GM18508 (cell line): ENCODE results near the gene LONP2.
"Not testable (repeated sequence)": the region's sequence is repeated elsewhere in the genome, so short reads cannot be mapped to it uniquely, and the experiment has no call there.

Source experiments
- ATAC-seq: cut with Tn5 transposase; IDR thresholded peaks from one replicate; pipeline ENCODE4 v1.9.1; 2021; ENCODE audit warnings: moderate number of reproducible peaks; ENCODE audit not compliant: insufficient read depth, unreplicated experiment

Gene LONP2

DNA sequence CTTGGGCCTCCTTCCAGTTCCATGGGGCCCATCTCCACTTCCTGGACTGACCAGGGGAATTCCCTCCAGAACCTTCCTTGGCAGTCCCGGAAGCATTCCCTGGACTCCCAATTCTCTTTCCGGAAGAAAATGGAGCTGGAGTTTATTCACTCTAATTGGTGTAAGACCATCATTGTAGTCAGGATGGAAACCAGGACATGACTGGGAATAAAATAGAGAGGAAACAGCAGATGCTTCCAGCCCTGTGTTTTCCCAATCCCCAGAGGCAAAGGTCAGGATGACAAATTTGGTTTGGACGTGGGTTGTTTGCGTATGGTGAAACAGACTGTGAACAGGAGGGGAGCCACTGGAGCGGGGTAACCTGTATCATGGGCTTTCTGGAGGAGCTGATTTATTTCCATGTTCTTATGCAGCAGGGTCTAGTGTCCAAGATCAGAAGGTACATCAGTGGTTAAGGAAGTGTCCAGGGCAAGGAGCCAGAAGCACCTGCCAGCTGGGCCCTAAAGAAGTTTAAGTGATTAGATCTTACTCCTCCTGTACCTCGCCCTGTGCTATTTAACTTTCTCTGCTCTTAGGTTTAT lies 8.5 kb upstream of the LONP2 start:
- ATAC-seq, result no peak

DNA sequence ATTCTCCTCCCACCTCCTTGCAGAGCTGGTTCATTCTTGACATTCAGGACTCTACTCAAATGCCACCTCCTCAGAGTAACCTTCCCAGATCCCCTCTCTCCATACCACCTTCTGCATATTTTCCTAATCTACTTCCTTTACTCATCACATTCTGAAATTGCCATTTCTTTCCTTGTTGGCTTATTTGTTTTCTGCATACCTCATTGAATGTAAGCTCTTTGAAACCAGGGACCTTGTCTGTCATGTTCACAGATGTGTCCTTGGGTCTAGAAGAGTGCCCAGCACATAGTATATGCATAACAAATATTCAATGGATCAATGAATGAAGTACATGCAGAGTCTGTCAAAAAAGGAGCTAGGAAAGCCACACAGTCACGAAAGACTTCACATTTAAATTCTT lies 7.8 kb upstream of the LONP2 start:
- no peak for ATAC-seq

DNA sequence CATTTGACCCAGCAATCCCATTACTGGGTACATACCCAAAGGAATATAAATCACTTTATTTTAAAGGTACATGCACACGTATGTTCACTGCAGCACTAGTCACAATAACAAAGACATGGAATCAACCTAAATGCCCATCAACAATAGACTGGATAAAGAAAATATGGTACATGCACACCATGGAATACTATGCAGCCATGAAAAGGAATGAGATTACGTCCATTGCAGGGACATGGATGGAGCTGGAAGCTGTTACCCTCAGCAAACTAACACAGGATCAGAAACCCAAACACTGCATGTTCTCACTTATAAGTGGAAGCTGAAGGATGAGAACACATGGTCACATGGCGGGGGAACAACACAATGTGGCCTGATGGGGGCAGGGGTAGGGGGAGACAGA lies 4.0 kb upstream of the LONP2 start:
- ATAC-seq, result not testable (repeated sequence)

DNA sequence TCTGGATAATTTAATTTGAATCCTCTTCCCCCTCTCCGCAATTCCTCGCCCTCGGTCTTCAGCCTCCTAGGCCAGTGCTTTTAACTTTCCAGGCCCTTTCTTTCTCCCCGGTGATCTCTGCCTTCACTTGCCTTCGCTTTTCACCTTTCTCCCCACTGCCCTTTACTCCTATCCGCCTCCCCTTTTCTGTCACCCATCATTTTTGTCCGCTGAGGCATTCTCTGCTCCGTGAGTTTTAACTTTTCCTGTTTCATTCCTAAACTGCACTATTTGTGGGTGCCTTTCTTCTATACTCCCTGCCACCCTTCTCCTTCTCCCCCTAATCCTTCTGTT lies 729 bp downstream of the LONP2 start:
- no peak for ATAC-seq

DNA sequence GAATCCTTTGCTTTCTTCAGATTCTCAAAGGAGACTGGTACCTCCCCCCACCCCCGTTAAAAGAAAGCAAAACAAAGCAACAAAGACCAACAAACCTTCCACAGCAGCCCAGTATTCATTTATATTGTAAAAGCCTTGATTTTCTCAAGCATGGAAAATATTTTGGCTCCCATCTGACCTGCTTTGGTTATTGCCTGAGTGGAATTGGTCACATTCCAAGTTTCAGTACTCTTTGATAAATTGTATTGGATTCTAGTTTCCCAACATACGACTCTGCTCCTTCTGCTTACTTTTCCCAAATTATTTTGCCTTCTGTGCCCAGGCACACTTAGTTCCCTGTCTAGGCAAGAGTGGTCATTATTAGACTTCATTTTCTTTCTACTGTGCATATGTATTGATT lies 2.0 kb downstream of the LONP2 start:
- ATAC-seq, result no peak

DNA sequence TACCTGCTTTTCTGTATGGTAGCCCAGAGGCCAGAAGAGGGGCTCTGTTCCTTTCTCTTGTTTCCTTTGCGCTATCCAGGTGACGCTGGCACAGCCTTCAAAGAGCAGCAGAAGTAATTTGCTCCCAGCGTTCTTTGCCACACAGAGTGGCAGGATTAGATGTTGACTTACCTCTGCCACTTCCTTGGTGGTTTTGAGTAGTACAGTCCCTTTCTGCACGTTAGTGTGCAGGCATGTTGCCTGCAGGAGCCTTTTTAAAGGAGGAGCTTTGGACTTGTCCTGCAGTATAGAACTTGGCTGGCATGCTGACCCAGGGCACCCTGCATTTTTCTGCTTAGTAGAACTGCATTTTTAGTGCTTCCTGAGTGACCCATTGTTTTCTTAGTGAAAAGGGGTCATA lies 3.2 kb downstream of the LONP2 start, which contains the start of gene ABCC11:
TSS of gene ABCC11 (minus strand) at position 229 of the 400 bp plus-strand sequence. CDS start 15,618 bp downstream, outside the sequence.
- no peak for ATAC-seq

DNA sequence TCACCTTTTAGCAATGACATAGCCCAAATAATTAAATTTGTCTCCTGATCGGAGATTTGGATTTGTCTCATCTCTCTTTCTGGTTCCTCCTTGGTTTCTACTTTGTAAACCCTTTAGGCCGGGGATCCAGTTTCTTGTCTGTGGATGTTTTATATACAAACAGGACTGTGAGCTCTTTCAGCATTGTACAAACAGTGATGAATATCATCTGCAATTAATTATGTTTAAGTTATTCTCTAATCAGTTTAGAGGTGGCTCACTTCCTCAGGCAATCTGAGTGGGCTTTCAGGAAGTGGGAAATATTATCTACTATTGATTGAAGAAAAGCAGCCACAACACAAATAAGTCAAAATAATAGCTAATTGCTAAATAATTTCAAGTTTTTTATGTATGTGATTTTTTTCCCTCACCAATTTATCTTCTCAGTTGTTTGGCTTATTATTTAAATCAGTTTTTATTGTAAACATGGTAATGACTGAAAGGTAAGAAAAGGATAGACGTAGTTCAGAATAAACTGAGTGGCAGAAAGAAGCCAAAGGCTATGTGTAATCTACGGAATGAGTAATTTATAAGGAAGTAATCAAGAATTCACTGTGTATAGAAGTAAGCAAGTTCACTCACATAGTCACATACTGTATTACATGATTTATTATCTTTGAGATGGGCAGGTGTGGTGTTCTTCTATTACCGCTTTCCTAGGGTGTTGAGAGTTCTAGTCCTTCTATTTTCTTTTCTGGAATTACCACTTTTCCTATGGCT lies 6.6 kb downstream of the LONP2 start:
- ATAC-seq, result no peak

DNA sequence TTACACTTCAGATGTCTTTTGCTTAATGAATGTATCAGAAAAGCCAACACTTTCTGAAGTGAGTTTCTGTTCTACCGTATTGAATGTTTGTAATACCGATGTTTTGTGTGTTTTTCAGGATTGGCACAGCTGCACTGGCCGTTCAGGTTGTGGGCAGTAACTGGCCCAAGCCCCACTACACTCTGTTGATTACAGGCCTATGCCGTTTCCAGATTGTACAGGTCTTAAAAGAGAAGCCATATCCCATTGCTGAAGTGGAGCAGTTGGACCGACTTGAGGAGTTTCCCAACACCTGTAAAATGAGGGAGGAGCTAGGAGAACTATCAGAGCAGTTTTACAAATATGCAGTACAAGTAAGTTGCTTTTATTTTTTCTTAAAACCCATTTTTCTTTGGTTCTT lies 7.9 kb downstream of the LONP2 start:
- ATAC-seq, result no peak

DNA sequence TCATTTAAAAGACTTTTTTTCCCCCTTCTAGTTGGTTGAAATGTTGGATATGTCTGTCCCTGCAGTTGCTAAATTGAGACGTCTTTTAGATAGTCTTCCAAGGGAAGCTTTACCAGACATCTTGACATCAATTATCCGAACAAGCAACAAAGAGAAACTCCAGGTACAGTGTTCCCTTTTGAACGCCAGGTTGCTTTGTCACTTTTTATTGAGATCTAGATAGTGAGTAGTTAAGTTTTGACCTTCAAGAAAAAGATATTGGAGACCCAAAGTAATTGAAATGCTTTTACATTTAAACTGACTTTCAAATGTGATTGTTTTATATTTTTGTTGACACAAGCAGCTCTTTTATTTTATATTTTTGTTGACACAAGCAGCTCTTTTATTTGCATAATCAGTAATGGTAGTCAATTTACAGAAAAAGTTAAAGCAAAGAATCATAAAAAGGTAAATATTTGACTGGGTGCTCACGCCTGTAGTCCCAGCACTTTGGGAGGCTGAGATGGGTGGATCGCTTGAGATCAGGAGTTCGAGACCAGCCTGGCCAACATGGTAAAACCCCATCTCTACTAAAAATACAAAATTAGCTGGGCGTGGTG lies 12.6 kb downstream of the LONP2 start:
- no peak for ATAC-seq

DNA sequence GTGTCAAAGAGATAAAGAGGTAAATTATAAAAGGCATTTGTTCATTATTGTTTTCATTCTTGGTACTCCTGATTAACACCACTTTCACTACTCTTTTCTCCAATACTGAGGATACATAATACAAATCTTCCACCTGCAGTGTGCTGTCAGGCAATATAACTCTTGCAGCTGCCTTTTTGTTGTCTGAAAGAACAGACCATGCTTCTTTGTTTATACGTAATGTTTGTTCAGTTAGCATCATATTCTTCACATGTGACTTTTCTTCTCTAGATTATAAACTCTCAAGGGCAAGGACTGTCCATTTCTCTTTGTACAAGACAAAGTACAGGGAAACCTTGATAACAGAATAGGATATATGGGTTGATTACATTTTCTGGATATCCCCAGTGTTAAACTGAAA lies 17.5 kb downstream of the LONP2 start:
- ATAC-seq, result no peak

DNA sequence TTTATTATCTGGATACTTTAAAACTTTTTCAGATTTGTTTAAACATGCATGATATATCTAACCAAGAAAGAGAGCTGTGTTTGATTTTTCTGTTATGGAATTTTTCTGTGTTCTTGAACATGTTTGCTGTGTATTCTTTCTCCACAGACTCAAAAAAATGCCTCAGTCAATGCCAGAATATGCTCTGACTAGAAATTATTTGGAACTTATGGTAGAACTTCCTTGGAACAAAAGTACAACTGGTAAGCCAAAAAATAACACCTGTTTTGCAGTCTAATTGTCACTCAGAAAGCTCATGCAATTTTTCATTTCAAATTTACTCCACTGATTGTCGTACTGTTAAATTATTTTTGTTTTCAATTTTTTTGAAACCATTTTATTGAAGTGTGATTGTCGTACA lies 18.5 kb downstream of the LONP2 start:
- ATAC-seq, result no peak

DNA sequence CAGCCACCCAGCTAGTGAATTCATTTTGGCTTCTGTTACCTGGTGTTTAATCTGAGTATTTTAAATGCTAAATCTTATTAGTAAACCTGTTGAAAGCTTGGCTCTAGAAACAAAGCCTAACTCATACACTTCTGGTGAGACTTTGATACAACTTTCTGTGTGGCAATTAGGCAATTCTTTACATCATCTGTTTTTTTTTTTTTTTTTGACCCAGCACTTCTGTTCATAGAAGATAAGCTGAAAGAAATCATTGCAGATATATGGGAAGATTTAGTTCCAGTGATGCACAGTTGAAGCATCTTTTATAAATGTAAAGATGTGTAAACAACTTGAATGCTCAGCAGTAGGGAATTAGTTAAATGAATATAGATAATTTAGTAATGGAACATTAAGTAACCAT lies 24.9 kb downstream of the LONP2 start:
- no peak for ATAC-seq

DNA sequence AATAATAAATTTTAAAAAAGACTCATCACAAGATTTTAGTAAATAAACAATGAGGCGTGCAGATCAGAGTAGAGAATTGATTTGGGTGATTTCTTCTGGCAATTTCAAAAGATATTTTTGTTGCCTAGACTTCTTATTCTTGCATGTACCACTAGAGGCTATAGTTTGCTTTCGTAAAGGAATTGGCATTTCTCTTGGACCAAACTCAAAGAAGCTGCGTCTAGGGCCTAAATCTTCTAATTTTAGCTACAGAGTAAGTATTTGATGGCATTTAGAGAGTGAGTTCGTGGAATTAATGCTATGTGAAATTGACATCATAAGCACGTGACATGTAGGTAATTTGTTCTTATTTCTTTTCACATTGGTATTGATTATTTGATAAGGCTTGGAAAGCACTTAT lies 27.6 kb downstream of the LONP2 start:
- ATAC-seq, result no peak

DNA sequence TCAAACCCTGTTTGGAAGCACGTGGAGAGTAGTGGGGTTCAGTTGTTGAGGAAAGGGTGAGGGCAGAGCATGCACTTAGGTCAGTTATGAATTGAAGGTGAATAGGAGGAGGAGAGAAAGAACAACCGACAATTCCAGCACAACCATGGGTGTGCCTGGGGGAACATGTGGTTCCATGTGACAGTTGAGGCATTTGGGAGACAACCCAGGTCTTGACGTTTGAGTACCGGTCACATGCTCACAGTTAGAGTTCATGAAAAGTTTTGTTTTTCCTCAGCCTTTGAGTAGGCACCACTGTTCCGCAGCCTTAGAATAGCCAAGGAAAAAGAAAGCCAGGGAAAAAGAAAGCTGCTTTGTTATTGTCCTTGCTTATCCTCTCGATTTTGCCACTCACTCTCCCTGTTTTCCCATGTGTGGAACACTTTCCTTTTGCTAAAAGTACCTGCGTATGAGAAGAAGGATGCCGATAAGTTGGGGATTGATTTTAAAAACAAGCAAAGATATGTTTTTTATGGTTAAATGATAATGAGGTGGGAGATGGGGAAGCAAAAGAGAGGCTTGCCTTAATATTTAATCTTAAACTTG lies 28.8 kb downstream of the LONP2 start:
- ATAC-seq, result no peak

DNA sequence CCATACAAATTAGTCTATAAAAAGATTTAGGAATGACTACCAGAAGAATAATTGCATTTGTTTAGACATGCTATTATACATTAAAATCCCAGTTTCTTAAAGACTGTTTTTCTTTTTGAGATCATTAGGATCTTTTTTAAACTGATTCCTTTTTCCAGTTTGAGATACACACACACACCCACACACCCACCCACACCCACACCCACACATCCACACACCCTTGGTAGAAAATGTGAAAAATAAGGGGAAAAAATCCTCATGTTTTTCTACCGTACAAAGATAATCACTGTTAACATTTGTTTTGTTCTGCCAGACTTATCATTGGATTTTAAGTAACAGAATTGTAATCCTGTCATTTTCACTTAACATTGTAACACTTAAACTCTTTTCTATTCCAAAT lies 30.4 kb downstream of the LONP2 start:
- ATAC-seq, result no peak

DNA sequence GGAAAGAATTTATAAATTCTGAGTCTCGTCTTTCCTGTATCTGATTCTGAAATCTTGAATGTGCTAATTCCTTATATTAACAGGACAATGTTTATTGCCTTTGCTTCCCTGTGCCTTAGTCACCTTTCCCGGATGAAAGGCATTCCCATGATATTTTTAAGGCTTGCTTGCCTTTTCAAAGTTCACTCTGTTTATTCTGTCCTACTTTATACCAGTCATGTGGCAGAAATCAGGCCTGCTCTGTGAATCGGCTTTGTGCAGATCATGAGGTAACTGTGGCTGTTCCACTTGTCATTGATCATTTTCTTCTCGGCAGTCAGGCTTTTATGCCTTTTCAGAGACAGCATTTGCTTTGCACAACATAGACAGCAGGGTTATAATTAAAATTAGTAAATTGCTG lies 32.0 kb downstream of the LONP2 start:
- ATAC-seq, result no peak

DNA sequence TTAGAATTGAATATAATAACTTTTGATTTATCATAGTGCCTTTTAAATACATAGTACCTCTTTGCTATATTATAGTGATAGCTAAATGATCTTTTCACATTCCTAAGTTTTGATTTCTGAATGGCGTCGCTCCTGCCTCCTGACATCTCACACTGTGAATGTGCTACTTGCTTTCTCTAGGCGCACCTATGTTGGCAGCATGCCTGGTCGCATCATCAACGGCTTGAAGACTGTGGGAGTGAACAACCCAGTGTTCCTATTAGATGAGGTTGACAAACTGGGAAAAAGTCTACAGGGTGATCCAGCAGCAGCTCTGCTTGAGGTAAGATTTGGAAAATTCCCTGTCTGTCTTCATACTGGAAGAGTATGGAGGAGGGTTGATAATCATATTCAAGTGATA lies 33.1 kb downstream of the LONP2 start:
- no peak for ATAC-seq

DNA sequence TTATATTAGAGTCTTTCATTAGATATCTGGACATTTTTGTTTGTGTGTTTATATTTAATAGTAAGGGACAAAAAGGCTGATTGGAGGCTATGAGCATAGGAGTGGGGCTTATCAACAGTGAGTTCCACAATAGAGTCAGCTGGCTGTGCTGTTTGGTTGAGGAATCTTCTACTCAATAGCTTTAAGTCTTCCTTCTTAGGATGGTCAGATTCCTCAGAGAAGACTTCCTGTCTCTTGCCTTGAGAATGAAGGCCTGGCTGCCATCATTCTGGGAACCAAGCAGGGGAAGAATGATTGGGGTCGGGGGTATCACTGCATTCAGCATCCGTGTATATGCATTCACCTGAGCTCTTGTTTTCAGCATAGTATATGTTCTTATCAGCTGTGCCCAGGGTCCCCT lies 35.1 kb downstream of the LONP2 start:
- ATAC-seq, result no peak

DNA sequence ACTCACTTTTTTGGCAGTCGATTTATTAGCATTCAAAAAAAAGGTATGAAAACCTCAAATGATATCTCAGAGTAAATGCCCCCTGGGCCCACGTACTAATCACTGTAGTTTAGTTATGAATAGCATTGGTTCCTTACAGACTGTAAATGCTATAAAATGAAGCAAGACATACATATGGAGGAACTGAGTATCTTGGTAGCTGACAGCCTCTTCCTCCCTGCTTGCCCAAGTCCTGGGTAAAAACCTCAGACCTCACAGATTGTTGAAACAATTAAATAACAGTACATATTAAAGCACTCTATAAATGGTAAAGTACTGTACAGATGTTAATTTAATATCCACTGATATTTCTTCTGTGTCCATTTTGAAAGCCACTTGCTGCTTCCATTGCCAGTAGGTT lies 36.4 kb downstream of the LONP2 start:
- no peak for ATAC-seq

DNA sequence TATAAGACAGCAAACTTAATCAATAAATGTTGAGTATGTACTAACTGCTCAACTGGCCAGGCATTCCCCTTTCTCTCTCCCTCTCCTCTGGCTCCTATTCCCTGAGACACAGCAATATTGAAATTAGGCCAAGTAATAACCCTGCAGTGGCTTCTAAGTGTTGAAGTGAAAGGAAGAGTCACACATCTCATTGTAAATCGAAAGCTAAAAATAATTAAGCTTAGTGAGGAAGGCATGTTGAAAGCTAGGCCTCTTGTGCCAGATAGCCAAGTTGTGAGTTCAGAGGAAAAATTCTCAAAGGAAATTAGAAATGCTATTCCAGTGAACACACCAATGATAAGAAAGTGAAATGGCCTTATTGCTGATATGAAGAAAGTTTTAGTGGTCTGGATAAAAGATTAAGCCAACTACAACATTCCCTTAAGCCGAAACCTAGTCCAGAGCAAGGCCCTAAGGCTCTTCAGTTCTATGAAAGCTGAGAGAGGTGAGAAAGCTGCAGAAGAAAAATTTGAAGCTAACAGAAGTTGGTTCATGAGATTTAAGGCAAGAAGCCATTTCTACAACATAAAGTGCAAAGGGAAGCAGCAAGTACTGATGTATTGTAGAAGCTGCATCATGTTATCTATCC lies 38.6 kb downstream of the LONP2 start:
- ATAC-seq, result no peak

DNA sequence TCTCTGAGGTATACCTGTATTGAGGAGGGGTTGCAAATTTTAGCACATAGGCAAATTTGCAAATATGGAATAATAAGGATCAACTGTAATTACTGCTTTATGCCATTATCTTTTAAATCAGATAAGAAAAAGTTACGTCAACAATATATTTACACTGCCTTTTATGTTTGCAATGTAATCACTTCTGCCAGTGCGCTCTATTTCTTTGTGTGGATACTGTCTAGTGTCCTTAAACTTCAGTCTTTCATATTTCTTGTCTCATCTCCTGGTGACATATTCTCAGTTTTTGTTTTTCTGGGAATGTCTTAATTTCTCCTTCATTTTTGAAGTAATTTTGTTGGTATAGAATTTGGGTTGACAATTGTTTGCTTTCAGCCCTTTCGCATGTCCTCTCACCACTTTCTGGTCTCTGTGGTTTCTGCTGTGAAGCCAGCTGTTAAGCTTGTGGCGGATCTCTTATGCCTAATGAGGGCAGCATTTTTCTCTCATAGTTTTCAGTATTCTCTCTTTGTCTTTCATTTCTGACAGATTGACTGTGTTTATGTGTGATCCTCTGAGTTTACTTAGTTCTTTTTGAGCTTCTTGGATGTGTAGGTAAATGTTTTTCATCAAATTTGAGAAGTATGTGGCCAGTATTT lies 40.8 kb downstream of the LONP2 start:
- ATAC-seq, result no peak
